Measurements from ENCODE around the gene TRABD2B.

The TRABD2B gene

DNA sequence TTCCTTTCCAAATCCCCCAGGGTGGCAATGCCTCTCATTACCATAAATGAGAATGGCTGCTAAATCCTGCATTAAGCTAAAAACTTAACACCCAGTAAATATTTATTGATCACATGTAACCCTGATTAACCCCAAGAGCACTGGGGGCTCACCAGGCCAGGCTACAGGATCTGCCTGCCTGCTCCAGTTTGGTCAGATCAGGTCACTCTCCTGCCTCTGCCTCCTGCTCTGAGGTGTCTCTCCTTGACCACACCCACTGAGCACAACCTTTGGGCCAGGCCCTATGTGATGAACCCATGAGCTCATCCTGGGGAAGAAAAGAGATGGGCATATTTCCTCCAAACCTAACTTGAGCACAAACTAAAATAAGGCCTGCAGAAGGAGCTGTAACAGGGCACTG is 93.5 kb downstream of the TRABD2B start:
- DNase-seq, result no peak

DNA sequence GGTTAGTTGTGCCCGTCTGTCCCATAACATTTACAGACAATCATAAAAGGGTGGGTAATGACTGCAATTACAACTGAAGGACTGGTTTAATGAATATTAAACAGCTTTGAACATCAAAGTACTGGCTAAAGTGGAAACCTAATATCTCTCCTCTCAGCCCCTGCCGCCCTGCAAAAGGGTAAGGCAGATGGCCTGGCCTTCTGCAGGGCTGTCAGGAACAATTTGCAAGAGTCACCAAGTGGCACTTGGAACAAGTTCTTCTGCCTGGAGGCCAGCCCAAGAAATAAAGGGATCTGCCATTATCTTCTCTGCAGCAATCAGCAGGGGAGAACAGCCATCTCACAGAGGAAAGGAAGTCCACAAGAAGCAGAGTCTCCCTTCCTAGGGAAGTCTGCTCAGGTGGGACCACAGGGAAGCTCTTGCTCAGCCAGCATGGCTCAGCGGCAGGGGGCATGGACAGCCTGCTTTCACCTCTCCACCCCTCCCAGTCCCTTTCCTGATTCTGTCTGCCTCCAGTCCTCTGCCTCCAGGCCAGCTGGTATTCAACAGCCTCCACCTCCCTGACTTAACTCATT is 96.1 kb downstream of the TRABD2B start:
- DNase-seq, result no peak

DNA sequence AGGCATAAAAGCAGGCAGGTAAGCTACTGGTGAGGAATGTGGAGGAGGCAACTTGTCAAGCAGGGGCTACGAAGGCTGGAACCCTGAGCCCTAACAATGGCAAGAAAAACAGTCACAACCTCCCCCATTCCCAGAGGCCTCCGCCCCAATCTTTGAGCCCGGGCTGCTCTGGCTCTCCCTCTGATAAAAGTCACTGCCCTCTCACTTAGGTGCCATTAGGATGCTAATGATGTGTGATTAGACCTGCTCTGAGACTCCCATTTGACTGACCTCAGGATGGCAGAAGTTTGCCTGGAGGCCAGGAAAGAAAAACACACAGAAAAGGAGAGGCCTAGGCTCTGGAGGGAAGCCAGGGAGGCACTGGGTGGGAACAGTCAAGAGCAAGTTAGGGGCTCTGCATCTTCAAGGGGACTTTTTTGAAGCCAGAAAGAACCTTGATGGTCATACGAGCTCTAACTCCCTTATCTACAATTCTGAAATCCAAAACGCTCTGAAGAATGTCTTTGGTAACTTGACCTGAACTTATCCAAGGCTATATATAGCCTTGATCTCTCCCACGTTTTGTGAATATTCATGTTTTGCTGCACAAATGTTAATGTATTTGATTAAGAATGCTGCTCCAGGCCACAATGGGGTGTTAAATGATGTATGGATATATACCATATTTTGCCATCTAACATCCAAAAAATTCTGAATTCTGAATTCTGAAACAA is 98.9 kb downstream of the TRABD2B start:
- DNase-seq, result no peak

DNA sequence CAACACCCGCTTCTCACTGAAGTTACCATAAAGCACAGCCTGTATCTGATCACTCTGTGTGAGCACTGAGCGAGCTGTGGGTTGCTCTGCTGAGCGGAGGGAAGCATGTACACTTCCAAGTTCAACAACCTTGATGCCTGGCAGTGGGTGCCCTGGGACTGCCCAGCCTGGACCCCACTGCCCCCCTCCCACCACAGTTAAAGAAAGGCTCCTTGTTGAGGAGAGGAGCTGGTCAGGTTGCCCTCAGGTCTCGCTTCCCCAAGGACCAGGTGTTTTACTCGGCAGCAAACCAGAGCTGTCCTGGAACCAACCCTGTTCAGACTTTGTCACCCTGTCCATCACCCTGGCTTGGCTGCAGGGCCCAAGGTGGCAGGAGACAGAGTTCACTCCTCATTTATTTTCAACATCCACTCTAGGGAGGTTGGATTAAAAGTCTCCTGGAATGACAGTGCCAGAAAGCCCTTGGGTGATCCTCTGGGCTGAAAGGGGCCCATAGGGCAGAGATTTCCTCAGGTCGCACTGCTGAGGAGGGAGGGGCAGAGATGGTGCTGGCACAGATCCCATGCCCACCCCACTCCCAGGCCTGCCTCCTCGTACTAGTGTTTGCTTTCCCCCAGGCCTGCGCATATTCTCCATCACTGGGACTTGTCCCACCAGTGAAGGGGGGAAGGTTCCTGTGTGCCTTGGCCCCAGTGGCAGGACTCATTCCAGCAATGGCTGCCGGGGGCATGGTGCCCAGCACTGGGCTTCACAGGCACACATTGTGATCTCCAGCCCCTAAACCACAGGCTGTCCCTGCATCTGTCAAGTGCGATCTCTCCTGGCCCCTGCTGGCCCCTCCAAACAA is 101.7 kb downstream of the TRABD2B start:
- DNase-seq, result no peak

DNA sequence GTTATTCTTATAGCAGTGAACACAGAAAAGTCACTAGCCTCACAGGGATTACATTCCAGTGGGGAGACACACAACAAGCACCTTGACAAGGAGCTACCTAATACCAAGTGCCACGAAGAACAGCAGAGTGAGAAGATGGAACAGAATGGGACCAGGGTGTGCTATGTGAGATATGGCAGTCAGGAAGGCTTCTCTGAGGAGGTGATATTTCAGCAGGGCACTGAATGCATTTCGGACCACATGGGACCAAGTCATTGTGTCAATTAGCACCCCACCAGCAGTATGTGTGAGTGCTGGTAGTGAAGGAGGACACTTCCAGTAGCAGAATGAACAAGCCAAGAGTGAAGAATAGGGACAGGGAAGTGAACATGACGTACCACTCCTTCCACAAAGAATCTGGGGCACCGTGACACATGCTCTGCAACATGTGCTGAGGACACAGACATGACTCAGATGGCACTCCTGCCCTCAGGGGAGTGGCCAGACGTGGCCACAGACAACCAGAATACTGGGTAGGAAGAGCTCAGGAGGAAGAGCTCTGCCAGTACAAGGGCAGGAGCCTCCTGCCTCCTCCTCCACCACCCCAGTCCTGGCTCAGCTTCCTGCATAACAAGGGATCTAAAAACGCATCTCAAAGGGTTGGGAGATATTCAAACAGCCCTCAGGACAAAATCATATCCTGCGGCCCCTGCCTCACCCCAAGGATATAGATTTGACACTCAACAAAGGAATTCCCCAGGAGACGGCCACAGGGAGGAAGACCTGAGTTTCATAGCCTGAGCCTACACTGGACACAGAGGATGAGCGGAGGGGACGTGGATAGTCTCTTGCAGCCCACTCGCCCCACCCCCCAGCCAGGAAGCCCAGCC is 102.5 kb downstream of the TRABD2B start:
- DNase-seq, result no peak

DNA sequence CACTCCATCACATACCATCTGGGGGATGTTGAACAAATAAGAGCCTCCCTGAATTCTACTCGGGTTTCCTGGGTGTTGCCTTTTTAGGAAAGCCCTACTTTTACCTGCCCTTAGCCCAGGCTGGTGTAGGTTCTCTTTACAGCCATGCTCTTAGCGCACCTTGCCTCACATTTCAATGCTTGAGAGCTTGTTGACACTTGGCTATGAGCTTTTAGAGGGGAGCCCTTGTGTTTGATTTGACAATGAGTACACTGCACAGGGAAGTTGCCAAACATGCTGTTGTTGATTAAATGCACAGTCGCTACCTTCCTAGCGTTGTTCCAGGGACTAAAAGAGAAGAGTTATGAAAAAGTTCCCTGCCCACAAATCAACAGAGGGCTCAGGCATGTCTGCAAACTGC is 103.8 kb downstream of the TRABD2B start:
- no peak for DNase-seq

DNA sequence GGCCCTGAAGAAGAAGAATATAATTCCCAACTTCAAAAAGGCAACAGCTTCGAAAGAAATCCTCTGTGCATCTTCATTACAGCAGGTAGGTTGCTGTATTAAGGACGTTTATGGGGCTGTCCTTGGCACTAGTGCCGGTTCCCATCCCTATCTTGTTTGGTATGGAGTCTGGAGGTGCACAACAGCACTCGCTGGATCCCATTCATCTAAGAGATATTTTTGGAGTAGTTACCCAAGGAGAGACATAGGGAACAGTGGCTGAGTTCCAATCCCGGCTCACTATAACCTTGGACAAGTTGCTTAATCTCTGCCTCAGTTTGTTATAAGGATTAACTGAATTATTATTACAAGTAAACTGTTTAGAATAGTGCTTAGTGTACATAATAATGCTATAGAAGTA is 106.4 kb downstream of the TRABD2B start:
- DNase-seq, result no peak

DNA sequence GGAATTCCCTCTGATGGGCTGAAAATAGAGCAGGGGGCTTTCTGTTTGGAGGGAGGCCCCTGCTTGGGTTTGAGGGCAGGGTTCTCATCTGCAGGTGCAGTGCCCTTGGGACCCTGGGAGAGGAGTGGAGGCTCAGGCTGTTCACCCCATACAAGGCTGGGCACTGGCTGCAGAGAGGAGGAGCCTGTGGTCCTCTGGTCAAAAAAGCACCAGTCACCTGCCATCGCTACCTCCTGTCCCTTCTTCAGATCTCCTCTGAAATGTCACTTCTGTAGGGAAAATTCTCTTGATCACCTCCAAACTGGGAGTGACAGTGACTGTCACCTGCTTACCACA is 108.9 kb downstream of the TRABD2B start:
- DNase-seq, result no peak

DNA sequence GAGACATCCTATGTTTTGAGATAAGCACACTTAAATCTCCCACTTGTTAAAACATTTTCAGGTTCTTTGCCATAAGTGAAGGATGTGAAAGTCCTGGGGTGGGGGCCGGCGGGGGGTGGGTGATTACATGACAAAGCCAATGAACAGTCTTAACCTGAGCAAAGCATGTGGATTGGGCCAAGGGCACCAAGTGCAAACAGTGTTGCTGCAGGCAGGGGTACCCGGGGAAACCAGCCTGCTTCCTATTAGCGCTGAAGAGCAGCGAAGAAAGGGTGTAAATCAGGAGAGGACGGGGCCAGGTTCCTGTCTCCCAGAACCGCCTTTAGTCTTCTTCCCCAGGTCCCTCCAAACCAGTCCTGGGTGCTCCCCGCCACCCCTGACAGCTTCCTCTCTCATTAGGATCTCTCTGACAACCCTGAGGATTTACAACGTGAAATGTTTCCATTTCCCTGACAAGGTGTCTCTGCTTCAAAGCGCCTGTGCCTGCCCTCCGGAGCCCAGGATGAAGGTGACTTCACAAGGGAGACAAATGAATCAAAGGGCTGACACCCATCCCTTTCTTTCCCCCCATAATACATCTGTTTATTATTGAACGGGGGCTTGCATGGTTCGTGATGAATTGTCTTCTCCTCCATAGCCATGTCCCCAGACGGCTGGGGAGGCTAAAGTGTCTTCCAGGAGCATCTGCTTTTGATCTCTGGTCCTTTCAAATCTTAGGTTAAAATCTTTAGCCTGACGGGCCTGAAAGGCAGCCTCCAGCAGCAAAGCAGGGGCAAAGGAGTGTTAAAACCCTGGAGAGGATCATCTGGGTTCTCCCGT is 109.5 kb downstream of the TRABD2B start:
- no peak for DNase-seq

DNA sequence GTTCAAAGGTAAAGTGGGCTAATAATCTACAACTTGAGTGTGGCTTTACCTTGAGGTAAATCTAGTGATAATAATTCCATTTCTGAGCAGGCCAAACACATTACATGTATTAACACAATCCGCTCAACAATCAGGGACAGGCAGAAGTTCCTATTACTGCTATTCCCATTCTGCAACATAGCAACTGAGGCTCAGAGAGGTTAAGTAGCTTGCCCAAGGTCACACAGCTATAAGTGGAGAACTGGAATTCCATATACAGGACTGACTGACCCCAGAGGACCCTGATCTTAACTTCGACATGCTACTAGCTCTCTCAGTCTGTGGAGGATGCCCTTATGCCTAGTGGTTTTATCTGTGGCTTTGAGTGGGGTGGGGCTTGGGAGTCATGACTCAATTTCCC is 110.1 kb downstream of the TRABD2B start:
- DNase-seq, result no peak

DNA sequence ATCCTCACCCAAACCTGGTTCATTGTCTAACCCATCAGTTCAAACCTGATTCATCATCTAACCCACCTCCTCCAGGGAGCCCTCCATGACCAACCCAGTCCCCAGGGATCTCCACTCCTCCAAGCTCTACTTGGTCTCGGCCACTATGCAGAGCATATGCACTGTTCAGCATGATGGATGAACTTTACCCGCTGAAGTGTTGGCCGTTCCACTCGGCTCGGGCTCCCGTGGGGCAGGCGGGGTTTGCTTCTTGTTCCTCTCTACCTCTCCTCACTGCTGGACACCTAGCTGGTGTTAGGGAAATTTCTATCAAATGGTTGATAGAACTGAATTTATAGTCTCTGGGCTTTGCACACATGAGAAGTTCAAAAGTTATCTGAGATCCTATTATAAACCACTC is 111.0 kb downstream of the TRABD2B start:
- no peak for DNase-seq

DNA sequence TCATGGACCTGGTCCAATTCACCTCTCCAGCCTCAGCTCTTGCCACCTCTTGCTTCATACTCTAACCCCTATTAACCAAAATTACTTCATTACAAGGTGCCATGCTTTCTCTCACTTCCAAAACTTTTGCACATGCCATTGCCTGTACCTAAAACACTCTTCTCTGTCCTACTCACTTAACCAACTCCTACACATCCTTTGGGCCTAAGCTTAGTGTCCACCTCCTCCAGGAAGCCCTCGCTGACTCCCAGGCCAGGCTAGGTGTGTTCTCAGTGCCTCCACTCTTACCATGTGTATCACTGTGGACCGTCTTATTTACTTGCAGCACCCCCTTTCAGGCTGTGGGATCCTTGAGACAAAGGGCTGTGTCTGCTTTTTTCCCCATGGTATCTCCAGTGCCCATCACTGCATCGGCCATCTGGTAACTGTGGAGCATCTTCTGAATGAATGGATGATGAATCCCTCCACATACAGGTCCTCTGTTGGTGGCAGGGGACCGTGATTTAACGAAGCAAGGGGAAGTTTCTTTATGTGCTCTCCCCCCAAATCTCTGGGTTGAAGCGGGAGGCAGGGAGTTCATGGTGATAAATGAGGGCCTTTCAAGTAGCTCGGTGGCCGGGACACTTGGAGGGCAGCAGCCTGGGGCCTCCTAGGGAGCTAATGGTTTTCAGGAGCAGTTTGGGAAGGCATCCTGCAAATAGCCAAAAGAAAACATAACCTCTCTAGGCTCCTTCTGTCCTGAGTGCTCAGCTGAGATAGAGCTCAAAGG is 111.9 kb downstream of the TRABD2B start:
- no peak for DNase-seq

DNA sequence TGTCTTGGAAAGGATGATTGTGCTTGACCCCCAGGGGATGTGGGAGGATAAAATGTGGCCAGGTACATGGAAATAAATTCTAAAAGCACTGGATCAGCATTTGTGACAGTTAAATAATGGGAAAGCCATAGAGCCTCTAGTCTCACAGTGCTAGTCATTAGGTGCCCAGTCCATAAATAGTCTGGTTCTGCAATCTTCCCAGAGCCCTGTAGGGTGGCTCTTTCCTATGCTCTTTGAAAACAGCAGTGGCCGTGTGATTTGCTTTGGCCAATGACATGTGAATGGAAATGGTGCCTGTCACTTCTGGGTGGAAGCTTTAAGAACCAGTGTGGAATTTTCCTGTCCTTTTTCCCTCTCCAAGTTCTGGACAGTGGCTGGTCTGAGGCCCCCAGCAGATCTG is 113.2 kb downstream of the TRABD2B start:
- DNase-seq, result no peak

DNA sequence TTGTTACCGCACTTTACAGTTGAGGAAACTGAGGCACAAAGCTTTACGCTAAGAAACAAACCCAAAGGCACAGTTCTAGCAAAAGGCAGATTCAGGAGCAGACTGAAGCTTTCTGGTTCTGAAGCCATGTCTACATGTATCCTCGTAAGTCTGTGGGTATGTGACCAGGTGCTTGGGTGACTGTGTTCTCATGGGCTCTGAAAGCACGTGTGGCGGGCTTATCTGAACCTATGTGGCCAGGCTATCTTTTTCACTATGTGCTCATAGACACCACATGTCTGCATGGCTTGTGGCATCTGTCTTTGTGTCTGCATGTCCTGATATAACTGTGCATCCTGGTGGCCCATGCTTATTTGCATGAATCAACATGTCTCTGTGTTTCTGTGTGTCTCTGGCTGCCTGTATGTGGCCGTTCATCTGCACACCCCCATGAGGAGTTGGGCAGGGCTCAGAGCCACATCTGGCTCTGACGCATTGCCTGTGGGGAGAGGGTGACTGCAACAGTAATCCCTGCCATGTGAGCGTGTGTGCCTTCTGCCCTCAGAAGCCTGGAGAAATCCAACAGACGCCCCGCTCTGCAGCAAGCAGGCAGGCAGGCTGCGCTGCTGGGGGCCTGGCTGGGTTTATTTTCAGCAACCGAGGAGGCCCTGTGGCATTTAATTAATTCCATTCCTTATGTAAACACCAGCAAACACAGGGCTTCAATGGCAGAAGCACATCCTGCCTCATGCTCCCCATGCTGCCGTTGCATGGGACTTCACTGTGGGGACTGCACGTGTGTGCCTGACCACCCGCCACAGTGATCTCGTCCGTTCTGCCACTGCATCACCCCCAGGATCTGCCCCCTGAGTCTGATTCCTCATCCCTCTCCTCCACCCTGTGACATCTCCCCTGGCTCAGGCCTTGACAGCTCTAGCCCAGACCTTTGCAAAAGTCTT is 115.4 kb downstream of the TRABD2B start:
- DNase-seq, result no peak

DNA sequence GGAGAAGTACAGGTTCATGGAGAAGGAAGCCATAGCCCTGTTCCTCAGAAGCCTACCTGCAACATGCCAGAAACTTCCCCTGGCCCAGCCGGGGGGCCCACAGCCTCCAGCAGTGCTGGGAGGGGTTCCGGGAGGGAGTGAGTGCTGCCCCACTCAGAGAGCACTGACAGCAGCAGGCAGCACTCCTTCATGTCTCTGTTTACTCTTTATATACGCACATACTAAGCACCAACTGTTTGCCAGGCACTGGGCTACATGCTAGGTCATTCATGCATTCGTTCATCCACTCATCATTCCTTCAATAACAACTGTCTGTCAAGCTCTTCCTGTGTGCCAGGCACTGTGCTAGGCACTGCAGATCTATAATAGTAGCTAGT is 120.6 kb downstream of the TRABD2B start:
- DNase-seq, result no peak

DNA sequence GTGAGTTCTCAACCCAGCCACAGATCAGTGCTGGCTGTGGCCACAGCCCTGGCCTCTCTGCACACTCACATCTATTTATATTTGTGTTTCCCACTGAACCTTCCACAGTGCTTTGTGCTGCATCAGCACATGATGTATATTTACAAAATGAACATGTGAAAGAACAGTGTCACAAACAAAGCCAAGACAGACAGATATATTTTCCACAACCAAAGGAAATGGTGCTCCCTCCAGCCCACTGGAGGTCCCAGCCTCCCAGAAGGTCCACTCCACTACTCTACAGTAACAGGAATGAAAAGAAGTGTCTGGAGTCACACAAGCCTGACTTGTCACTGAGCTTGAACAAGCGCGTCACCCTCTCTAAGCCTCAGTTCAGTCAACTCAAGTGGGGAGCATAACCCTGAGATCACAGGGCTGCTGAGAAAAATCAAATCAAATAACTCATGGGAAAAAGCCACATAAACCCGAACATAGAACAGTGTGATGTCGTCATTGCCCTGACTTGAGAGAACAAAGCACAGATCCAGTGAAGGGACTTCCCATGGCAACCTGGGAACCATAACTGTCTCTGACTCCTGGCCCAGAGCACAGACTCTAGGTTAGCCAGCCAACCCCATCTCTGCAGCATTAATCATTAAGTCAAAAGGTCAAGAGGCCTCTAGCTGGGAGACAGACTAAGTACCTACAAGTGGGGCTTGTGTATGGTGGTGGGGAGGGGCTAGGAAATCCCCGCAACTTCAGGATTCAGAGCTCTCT is 121.2 kb downstream of the TRABD2B start:
- DNase-seq, result no peak

DNA sequence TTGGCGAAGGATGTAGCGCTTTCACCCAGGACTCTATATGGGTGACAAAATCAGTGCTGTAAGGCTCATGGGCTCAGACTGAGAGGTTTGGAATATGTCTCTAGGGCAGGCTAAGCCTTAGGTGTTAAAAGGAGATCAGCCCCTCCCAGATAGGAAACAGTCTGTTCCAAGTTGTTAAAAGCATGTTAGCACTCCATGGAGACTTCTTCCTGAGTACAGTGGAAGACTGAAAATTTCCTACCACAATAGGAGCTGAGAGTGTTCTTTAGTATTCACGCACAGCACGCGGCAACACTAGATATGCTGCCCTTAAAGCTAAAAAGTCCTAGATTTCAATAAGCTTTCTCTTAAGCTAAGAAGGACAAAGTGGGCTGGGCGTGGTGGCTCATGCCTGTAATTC is 122.1 kb downstream of the TRABD2B start:
- DNase-seq, result no peak

DNA sequence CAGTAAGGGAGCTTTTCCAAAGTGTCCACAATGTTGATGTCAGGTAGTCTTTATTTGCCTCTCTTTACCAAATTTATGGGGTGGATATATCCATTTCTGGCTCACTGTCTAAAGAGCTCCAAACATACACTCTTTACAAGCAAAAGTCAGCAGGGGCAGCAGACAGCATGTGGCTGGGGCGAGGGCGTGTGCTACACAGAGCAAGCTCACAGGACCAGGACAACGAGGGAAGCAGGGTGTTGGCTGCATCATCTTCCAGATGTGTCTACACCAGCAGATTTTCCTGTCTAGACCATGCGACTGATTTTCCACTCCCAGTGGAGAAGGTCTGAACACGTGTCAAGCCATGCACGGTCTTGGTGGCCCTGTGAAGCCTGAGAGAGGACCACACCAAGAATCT is 123.8 kb downstream of the TRABD2B start:
- DNase-seq, result no peak

DNA sequence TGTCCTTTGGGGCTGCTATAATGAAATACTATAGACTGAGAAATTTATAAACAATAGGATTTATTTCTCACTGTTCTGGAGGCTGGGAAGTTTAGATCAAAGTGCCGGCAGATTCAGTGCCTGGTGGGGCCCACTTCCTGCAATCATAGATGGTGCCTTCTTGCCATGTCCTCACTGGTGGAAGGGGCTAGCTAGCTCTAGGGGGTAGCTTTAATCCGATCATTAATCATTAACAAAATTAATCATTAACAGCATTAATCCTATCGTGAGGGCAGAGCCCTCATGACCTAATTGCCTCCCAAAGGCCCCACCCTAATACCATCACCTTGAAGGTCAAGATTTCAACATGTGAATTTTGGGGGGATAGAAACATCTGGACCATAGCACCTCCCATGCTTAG is 124.3 kb downstream of the TRABD2B start:
- no peak for DNase-seq

Data from RPMI8226 (cell line).